ENCODE results near the gene PRKCE. TPM values are rescaled to one million over a fixed set of nuclear protein-coding genes. Genes with fewer than 3 reads are reported as not detected.

Gene PRKCE
- total and polyA plus RNA-seq, 2 donors (not counting 3 experiments of a cell fraction or from before 2014, with no cell fraction given): 27.9 to 33.9 TPM

GRCh38 chr2:45705233-45705632 lies 53.8 kb downstream of the PRKCE start:
- Histone ChIP-seq H3K36me3 (ENCODE audit: control insufficient read depth in 2 of 2, extremely low read depth in 1 of 2, insufficient read depth in 2 of 2, low read length in 2 of 2) (no peaks in the 10 kb centered on the region), H3K4me1 (ENCODE audit: control insufficient read depth, extremely low read depth, insufficient read depth, low read length) (no peaks in the 10 kb centered on the region), H2AFZ (ENCODE audit: low read depth, low read length) (no peak overlapping the region), H3K9me3 (replicated peaks; ENCODE audit: control insufficient read depth, insufficient read depth, low read length) (no peaks in the 10 kb centered on the region), H3K79me2 (ENCODE audit: control insufficient read depth, insufficient read depth, low read length) (no peaks in the 10 kb centered on the region), H3K9ac (replicated peaks; ENCODE audit: extremely low read depth, insufficient read depth, low read length) (no peak overlapping the region), H3K27ac (ENCODE audit: insufficient read depth, low read depth, low read length) (no peak overlapping the region), H3K4me3 (replicated peaks in 1 of 3; ENCODE audit: insufficient read depth in 1 of 3, low read depth in 1 of 3, low read length in 3 of 3) (no peak overlapping the region), H4K20me1 (replicated peaks; ENCODE audit: control insufficient read depth, extremely low read depth, insufficient read depth, low read length) (no peaks in the 10 kb centered on the region), H3K27me3 (ENCODE audit: control insufficient read depth in 2 of 2, insufficient read depth in 2 of 2, low read length in 2 of 2) (no peaks in the 10 kb centered on the region), H3K4me2 (ENCODE audit: insufficient read depth, low read length) (no peak overlapping the region), H3K9me1 (replicated peaks; ENCODE audit: control insufficient read depth, extremely low read depth, insufficient read depth, low read length) (no peaks in the 10 kb centered on the region)
- no peak for TF ChIP-seq EZH2 (IDR thresholded peaks at IDR 0.05; ENCODE audit: borderline replicate concordance, low read depth, low read length, severe bottlenecking)
- TF ChIP-seq POLR2A (IDR thresholded peaks at IDR 0.05; ENCODE audit: low read depth, low read length): no peak
- no peak for TF ChIP-seq MAX (IDR thresholded peaks at IDR 0.05; ENCODE audit: insufficient read depth, insufficient read length)
- no peak for TF ChIP-seq MYC (IDR thresholded peaks at IDR 0.05; ENCODE audit: low read depth, low read length)
- no peak for TF ChIP-seq FOS (IDR thresholded peaks at IDR 0.05; ENCODE audit: borderline replicate concordance, insufficient read depth, low read length)
- no peak for TF ChIP-seq CTCF (IDR thresholded peaks at IDR 0.05; ENCODE audit: extremely low read depth in 1 of 2, insufficient read depth in 1 of 2, low read depth in 1 of 2, low read length in 2 of 2)
- no peak for TF ChIP-seq JUN (IDR thresholded peaks at IDR 0.05; ENCODE audit: borderline replicate concordance, insufficient read depth, insufficient read length, low read depth)
- no peak for TF ChIP-seq GATA2 (IDR thresholded peaks at IDR 0.05; ENCODE audit: insufficient read depth, insufficient read length, low read depth, low read length)
- no peak for TF ChIP-seq POLR2AphosphoS5 (IDR thresholded peaks at IDR 0.05; ENCODE audit: insufficient read depth, low read depth, low read length)
- POLR2A ChIA-PET: no interaction called here
- no peak for FAIRE-seq
- BruUV-seq (replicated peaks): no TSS peak
- no peak for DNase-seq (ENCODE audit: low read depth, low spot score)
- dilution Hi-C loops (cut with MboI; ENCODE audit: extremely low pct_ligation_motif_present, low sequenced_read_pairs) (no loop called here), intact Hi-C loops (cut with micrococcal nuclease) (no loop called here)
- CTCF ChIA-PET: interaction anchor here (1.1 kb wide), 1 partner anchor 12 kb away, joined by 3 read pairs; no protein-coding TSS in a partner anchor
